Left colon (tissue), 2 donors: ENCODE data around the gene AGTRAP. TPM values are rescaled to one million over a fixed set of nuclear protein-coding genes. Genes with fewer than 3 reads are reported as not detected.

Source experiments
- ATAC-seq: fragments of 200-7000 bp; cut with Tn5 transposase; one replicate; pipeline ENCODE4 v1.9.1; 2020; ENCODE audit warnings: mild to moderate bottlenecking, moderate library complexity
- DNase-seq, 2 donors: peaks; one replicate each; pipeline ENCODE4 v3.0.0-alpha.2; 2020
- intact Hi-C, 2 donors: fragments of 100-400 bp; cut with DNase I in 1 of 2; cut with micrococcal nuclease in 1 of 2; formaldehyde crosslinking; loops; one replicate each; pipeline versions ENCODE4 v1.11.2 to v1.14.0; 2022; cut with DNase I, micrococcal nuclease
- total RNA-seq, 2 donors: library from RNA; stranded (reverse); fragmentation: NEBNext Ultra II Directional; extraction: Animal tissue kit (Norgen Biotek cat#: 25700); gene quantifications; one replicate each; pipeline ENCODE4 v1.2.1, GENCODE V29; 2021
- donor health status: DM: no; HTN: no; CAD: no.
- donor health status: DM: yes; HTN: yes; CAD: no.

Gene AGTRAP
- total RNA-seq, 2 donors from 2014 or later, result 12.3 to 16.7 TPM

DNA sequence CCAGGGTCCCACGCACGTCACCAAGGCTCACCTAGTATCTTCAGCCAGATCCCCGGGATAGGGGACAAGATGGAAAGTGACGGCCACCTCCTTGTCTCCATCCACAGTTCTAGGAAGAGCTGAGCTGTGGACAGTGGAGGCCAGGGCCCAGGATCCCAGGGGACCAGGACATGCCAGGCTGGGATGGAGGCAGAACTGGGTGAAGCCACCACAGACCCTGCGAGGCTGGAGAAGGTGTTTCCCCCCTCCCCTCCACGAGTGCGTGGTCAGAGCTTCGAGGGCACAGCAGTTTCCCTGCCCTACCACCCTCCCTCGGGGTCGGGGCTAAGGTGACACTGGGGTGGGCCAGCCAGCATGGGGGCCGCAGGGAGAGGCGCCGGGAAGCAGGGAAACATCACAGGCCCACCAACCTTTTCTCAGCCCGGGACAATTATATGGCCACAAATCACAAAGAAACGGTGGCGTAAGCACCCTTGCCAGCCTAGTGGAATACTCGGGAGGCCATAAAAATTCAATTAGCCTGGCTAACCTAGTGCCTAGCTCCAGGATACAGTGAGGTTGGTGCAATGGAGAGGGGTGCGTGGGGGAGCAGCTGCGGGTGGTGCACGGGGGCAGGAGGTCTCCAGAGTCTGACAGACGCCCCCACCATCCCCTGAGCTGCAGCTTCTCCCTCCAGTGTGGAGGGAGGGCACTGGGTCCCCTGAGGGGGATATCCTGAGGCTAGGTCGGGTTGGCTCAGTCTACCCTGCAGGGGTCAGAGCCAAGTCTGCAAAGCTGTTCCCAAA, 31.1 kb upstream of the AGTRAP start:
- intact Hi-C loops, result no loop called here
- no peak for DNase-seq
- no peak for ATAC-seq

DNA sequence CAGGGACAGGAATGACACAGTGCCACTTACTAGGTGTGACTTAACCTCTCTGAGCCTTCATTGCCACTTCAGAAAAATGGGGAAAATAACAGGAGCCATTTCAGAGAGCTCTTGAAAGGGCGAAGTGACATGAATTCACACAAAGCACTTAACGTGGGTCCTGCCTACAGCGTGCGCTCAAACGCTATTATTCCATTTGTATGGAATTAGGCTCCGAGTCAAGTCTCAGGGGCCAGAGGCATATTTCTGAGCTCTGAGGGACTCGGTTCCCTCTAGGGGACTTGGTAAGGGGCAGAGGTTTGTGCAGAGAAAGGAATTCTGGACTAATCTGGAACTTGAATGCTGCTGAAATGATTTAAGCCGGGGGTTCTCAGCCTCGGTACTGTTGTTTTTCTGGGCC, 30.3 kb upstream of the AGTRAP start:
- ATAC-seq (no peak), DNase-seq (no peak)
- intact Hi-C loops, result no loop called here

DNA sequence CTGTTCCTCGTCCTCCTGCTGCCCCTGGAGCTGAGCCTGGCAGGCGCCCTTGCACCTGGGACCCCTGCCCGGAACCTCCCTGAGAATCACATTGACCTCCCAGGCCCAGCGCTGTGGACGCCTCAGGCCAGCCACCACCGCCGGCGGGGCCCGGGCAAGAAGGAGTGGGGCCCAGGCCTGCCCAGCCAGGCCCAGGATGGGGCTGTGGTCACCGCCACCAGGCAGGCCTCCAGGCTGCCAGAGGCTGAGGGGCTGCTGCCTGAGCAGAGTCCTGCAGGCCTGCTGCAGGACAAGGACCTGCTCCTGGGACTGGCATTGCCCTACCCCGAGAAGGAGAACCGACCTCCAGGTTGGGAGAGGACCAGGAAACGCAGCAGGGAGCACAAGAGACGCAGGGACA, 29.6 kb upstream of the AGTRAP start:
- DNase-seq, result no peak
- no peak for ATAC-seq
- intact Hi-C loops, result no loop called here

DNA sequence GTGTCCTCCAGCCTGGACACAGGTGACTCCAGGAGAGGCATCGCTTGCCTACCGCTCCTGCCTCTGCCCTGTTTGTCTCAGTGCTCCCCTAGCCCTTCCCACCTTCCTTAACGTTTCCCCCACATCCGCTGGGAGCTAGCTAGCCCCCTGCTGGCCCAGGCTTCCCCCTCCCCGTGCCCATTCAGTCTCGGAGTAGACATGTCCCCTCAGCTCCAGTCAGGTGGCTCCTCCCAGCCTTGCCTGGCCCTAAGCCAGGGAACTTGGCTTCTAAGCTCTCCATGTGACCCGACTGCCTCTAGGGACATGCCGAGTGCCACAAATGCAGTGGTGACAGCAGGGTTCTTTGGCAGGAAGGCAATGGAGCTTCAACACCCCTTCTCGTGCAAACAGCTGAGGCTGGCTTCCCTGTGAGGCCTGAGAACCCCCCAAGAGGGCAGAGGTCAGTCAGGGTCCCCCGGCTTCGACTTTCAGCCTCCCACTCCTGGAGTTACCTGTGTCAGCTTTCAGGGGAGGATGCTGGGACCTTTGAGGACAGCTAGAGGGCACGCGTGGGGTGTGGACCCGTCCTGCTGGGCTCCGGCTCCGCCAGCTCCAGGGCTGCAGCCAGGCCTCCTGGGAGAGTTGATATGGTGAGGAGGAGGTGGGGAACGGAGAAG, 28.2 kb upstream of the AGTRAP start:
- intact Hi-C loops, result no loop called here
- DNase-seq, result peak in 1 of 2 donors; percentile 58
- peak; percentile 73 for ATAC-seq

DNA sequence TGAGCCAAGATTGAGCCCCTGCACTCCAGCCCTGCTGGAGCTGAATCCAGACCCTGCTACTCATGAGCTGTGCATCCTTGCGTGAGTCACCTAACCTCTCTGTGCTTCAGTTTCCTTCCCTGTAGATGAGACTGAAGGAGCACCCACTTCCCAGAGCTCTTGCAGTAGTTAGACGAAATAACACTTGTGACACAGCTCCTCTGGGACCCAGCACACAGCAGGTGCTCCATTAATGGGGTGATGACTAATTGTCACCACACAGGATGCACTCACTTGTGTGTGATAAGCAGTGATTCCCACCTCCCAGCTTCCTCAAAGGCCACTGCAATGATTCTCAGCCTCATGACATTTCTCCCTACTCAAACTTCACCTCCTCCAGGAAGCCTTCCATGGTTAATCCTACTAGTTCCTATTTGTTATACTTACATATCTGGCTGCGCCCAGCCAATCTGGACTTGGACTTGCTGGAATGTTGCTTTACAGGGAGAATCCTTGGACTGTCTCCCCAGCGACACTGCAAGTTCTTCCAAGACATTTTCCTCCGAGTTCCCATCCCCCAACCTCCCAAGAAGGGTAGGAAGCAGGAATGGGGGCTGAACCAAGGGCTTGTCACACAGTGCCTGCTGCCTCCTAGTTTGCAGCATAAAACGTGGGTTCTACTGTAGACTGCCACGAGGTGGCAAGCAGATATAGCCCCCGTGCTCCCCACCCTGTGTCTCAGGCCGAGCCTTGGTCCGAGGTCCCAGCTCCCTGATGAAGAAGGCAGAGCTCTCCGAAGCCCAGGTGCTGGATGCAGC, 27.2 kb upstream of the AGTRAP start:
- DNase-seq, result no peak
- ATAC-seq, result no peak
- intact Hi-C loops, result no loop called here

DNA sequence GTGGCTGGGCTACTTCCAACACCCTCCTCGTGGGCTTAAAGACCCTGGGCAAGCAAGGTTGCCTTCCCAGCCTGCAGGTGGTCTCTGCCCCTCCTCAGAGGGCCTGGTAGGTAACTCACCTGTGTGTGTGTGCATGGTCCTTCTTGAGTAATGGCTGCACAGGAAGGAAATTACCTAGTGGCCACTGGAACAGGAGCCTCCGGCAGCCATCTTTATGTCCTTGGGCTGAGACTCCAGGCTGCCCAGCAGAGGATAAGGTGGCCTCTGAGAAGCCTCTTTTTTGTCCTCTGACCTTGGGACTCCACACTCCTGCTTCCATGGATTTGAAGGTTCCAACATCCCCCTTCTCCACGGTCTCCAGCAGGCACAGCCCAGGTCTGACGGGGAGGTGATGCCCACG, 24.4 kb upstream of the AGTRAP start:
- no peak for DNase-seq
- intact Hi-C loops, result no loop called here
- ATAC-seq, result no peak

DNA sequence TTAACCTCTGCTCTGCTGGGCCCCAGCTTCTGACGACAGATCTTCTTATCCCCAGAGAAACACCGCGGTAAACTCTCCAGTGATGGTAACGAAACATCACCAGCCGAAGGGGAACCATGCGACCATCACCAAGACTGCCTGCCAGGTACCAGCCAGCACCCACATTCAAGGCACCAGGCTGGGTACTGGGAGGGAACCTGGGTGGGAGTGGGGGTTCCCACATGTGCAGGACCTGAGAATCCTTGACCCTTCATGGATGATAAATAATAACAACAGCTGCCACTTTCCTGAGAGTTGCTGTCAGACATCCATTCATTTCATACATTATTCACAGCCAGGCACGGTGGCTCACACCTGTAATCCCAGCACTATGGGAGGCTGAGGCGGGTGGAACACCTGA, 23.7 kb upstream of the AGTRAP start:
- ATAC-seq (no peak), DNase-seq (no peak)
- intact Hi-C loops, result no loop called here

DNA sequence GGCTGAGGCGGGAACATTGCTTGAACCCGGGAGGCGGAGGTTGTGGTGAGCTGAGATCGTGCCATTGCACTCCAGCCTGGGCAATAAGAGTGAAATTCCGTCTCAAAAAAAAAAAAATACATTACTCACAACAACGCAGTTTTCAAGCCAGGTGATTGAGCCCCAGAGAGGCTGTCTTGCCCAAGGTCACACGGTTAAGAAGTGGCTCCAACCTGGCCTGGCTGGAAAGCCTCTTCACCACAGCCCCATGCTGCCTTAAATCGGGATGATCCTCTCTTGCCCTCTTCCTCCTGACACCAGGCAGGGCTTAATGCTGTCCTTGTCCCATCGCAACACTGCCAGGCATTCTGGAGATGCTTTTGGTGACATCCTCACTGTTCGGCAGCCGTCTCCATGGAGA, 22.8 kb upstream of the AGTRAP start:
- no peak for DNase-seq
- intact Hi-C loops, result no loop called here
- ATAC-seq, result no peak

DNA sequence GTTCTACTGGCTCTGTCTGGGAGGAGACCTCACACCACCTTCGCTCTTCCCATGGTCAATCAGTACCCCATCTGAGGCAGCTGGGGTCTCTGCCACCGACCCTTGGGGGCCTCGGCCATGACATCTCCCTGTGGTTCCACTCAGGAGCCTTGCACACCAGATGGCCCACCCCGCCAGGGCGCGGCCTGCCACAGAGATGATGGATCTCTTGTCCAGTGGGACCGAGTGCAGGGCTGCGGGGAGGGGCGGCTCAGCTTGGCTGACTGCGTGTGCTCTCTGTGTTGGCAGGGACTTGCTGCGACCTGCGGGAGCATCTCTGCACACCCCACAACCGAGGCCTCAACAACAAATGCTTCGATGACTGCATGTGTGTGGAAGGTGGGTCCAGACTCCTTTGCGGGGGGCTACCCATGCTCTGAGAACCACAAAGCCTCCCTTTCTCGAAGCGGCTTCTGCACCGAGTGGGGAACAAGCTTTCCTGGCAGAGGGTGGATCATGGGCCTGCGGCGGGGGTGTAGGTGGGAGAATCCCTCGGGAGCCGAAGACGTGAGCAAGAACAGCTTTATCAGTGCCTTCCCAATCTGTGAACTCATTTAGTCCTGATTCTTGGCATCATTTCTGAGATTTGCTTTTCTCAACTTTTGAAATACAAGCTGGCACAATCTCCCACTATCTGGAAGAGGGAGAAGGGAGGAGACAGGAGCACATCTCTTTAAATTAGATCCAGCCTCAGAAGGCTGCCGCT, 20.9 kb upstream of the AGTRAP start:
- DNase-seq (no peak), ATAC-seq (no peak)
- intact Hi-C loops, result no loop called here

DNA sequence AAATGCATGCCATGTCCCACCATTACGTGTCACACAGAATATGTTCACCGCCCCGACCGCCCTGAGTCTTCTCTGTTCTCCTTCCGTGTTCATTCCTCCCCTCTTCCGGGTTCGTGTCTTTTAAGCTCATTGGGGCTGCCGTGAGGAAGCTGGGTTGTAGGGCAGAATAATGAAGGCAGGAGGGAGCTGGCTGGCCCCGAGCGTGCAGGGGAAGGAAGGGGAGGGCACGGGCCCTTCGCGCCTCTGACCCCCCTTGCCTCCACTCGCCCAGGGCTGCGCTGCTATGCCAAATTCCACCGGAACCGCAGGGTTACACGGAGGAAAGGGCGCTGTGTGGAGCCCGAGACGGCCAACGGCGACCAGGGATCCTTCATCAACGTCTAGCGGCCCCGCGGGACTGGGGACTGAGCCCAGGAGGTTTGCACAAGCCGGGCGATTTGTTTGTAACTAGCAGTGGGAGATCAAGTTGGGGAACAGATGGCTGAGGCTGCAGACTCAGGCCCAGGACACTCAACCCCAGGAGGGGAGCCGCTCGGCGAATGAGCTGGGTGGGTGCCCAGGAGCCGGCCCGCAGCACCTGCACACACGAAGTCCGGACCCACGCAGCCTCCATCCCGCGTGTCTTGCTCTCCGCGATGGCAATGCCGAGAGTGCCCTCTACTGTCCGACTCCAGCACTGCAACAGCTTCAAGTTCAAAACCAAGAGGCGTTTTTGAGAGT, 16.5 kb upstream of the AGTRAP start:
- peak; percentile 72 to 91 for DNase-seq
- ATAC-seq, result peak; percentile 87
- intact Hi-C loops, result loop anchor here in 1 of 2 donors (5.0 kb wide), 1 partner anchor 62 kb away; no protein-coding TSS in a partner anchor

DNA sequence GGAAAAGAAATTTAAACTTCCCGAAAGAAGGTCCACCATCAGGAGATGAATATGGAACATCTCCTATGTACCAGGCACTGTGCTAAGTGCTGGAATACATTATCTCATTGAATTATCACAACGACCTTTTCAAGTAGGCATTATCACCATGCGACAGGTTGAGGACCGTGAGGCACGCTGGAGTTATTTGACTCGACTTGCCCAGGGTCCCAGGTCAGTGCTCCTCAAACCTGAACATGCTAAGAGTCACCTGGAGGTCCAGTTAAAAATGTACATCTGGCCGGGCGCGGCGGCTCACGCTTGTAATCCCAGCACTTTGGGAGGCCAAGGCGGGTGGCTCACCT, 15.9 kb upstream of the AGTRAP start:
- ATAC-seq (no peak), DNase-seq (no peak)
- intact Hi-C loops, result loop anchor here in 1 of 2 donors (5.0 kb wide), 1 partner anchor 63 kb away; no protein-coding TSS in a partner anchor

DNA sequence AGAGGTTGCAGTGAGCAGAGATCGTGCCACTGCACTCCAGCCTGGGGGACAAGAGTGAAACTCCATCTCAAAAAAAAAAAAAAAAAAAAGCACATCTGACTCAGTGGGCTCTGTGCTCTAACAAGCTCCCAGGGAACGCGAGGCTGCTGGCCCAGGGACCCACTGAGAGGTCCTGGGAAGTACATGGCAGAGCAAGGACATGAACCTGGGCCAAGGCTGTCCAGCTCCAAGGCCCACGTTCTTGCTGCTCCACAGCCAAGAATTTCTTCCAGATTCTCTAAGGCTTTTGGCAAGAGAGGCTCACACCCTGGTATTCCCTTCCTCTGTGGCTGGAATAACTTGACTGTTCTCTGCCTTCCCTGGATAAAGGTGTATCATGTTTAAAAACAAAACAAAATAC, 15.4 kb upstream of the AGTRAP start:
- DNase-seq (no peak), ATAC-seq (no peak)
- intact Hi-C loops, result loop anchor here in 1 of 2 donors (5.0 kb wide), 1 partner anchor 63 kb away; no protein-coding TSS in a partner anchor

DNA sequence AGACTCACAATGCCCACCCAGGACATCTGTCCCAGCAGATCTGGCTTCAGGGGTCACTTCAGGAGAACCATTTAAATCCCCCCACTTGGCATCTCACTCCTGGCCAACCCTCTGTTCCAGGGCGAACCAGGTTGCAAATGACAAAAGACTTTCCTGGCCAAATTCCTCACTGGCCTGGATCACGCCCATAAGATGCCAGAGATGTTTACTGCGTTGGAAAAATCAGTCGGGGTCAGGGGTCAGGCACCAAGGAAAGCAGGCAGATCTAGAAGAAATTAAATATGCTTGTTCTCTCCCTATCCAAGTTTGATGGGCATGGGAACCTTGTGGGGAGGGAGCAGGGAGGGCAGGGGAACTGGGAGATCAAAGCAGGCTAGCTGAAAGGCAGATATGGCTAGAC, 14.6 kb upstream of the AGTRAP start:
- DNase-seq (no peak), ATAC-seq (no peak)
- intact Hi-C loops, result loop anchor here in 1 of 2 donors (5.0 kb wide), 1 partner anchor 64 kb away; no protein-coding TSS in a partner anchor

DNA sequence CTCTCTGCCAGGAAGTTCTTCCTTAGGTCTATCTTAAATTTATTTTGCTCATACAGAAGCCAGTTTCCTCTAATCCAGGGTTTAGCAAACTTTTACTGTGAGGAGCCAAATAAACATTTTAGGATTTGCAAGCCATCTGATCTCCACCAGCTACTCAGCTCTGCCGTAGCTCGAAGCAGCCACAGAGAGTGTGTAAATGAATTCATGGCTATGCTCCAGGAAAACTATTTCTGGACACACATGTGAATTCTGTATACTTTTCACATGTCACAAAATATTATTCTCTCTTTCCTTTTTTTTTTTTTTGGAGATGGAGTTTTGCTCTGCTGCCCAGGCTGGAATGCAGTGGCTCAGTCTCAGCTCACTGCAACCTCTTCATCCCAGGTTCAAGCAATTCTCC, 13.4 kb upstream of the AGTRAP start:
- intact Hi-C loops, result loop anchor here in 1 of 2 donors (5.0 kb wide), 1 partner anchor 65 kb away; no protein-coding TSS in a partner anchor
- ATAC-seq (no peak), DNase-seq (no peak)

DNA sequence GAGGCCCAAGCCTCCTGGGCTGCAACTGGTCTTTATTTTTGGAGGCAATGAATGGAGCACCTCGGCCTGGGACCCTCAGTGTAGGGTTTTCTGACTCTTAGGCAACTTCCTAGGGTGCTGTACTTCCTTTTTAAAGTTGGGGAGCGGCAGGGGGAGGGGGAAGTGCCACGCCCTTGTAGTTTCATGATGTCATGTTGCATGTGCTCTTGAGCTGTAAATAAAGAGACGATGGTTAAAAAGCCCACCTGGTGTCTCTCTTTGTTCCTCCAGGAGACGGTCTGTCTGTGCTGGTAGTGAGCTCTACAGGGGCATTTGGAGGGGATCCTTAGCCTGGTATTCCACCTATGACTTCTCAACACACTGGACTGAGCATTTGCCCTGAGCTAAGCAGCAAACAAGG, 10.3 kb upstream of the AGTRAP start:
- no peak for ATAC-seq
- intact Hi-C loops, result no loop called here
- no peak for DNase-seq

DNA sequence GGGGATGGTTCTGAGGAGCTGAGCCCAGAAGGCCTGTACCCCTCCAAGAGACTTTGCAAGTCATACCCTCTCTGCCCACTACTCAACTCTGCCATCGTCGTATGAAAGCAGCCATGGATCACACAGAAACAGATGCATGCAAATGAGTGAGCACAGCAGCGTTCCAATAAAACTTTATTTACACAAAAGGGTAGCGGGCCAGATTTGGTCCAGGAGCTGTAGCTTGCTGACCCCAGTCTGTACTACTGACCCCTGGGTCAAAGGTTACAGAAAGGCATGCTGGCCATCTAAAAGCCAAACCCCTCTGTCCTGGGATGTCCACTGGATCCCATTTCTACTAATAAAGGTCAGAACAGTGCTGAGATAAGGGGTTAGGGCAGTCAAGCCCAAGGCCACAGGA, 8.8 kb upstream of the AGTRAP start:
- no peak for DNase-seq
- no peak for ATAC-seq
- intact Hi-C loops, result no loop called here

DNA sequence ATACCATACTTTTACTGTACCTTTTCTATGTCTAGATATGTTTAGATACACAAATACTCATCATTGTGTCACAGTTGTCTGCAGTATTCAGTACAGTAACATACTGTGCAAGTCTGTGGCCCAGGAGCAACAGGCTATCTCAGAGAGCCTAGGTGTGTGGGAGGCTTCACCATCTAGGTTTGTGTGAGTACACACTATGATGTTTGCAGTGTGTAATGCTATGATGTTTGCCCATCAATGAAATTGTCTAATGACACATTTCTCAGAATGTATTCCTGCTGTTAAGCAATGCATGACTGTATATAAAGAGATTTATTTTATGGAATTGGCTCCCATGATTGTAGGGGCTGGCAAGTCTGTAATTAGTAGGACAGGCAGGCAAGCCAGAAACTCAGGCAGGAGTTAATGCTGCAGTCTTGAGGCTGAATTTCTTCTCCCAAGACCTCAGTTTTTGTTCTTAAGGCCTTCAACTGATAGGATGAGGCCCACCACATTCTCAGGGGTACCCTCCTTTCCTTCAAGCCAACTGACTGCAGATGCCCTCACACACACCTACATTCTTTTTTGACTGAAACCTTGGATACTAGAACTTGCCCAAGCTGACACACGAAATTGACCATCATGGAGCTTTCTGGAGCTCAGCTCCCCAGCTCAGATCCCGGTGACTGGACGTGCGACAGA, 7.7 kb upstream of the AGTRAP start:
- DNase-seq (no peak), ATAC-seq (no peak)
- intact Hi-C loops, result no loop called here

DNA sequence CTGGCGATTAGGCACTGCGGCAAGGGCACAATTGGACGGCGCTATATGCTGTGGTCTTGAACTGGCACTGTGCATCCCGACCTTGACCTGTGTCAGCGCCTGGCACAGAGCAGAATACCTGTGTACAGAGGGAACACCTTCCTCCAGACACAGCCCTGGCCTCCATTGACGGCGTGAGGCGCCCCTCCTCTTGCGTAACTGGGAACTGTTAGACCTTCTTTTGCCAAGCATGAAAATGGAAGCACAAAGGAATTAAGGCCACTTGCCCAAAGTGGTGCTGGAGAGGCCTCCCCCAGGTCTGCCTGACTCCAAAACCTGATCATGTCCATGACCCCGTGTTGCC, 6.8 kb upstream of the AGTRAP start:
- intact Hi-C loops, result no loop called here
- ATAC-seq (no peak), DNase-seq (no peak)
